Posterior vena cava (tissue), 2 donors: ENCODE results near the gene ZBTB9. TPM values are rescaled to one million over a fixed set of nuclear protein-coding genes. Genes with fewer than 3 reads are reported as not detected.

ENCODE experiments used
- DNase-seq: peaks from one replicate; pipeline ENCODE4 v3.0.0-alpha.2; 2020; ENCODE audit warnings: low spot score
- intact Hi-C, 2 donors: fragments of 100-400 bp; cut with DNase I; formaldehyde crosslinking; loops; one replicate each; pipeline versions ENCODE4 v1.14.1 to v1.14.2; 2022 to 2023
- total RNA-seq, 2 donors: library from RNA; stranded (reverse); fragmentation: NEBNext Ultra II Directional; extraction: Animal tissue kit (Norgen Biotek cat#: 25700); gene quantifications; one replicate each; pipeline ENCODE4 v1.2.1, GENCODE V29; 2021
- donor health status: DM: yes; HTN: yes; CAD: no.
- donor health status: DM: yes; HTN: yes; CAD: no.

The ZBTB9 gene
- total RNA-seq, 2 donors from 2014 or later: 3.9 to 5.0 TPM

DNA sequence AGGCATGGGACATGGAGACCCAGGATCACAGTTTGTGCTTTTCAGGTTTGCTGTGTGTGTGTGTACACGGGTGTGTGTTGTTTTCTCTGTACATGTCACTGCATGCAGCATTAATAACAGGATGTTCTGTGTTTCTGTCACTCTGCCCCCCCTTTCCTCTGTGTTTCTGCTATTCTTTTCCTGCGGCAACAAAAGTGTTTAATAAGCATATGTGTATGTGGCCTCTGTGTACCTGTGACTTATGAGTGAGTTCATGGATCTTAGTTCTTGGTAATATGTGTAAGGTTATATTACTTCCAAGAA, 24.7 kb upstream of the ZBTB9 start:
- intact Hi-C loops: loop anchor here in 1 of 2 donors (1.0 kb wide), 1 partner anchor 27 kb away; no protein-coding TSS in a partner anchor
- DNase-seq: no peak

DNA sequence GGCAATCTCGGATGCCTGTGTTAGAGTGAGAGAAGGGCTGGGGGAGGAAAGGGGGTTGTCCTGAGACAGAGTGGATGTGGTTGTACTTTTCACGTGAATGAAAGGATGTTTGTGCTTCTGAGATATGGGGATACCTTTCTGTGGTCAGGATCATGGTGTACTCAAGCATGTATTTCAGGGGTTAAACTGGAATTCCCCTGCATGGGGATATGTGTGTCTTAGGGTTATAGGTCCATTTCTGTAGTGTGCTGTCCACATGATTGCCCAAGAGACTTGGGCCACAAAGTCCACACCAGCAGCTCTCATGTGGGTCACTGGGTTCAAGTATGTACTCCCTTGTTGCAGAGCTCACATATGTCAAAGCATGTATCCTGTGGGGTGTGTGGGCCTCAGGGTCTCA, 24.0 kb upstream of the ZBTB9 start:
- DNase-seq: no peak
- intact Hi-C loops: no loop called here

DNA sequence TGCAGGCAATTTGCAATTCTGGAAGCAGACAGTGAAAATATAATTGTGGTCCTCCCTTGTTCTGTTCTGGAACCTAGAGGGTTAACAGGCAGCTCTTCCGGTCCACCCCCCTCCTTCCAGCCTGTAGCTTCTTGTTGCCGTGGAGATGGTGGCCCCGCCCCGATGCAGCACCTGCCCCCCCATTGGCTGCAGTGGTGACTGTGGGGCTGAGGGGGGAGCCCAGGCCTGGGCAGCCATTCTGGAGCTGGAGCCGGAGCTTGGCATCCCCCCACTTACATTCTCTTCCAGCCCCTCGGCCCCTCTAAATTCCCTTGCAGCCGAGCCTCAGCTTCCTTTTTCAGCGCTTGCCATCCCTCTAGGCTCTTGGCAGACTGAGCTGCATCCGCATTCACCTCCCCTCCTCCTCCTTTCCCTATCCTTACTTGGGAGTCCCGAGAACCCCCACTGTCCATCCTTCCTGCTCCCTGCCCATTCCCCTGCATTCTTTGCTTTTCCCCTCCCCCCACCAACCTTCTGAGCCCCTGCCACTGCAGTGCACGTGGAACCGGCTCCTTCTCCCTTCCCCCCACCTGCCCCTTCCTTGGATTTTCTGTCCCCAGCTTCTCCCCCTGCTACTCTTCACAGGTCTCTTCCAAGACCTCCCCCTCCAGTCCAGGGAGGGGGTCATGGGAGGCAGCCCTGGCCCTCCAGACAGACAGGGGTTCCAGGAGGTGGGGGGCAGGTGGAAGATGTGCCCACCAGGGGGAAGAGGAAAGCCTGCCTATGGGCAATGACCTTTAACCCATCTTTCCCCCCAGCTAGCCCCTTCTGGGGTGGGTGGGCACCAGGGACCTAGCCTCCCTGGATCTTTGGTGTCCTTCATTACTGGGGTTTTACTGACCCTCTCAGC, 23.1 kb upstream of the ZBTB9 start:
- intact Hi-C loops: no loop called here
- peak; percentile 92 for DNase-seq

DNA sequence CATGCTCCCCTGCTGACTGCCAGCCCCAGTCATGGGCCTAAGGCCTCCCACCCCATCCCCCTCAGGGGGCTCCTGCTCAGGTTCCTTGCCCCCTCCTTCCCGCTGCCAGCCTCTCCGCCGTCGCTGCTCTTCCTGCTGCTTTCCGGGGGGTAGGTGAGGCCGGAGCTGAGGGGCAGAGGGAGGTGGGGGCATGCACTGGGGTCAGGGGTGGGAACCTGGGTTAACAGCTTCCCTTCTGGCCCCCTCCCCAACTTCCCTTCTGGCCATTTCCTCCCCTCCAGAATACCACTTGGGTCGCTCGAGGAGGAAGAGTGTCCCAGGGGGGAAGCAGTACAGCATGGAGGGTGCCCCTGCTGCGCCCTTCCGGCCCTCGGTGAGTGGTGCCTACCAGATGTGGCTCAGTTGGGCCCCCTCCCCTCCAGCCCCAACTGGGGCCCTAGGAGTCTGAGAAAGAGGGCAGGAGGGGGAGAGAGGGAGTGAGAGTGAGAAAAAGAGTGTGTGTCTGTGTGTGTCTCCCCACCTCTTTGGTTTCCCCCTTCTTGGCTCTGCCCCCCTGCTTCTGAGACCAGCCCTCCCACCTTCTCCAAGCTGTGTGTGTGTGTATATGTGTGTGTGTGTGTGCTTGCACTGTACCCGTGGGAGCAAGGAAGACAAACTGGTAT, 22.4 kb upstream of the ZBTB9 start:
- intact Hi-C loops: no loop called here

DNA sequence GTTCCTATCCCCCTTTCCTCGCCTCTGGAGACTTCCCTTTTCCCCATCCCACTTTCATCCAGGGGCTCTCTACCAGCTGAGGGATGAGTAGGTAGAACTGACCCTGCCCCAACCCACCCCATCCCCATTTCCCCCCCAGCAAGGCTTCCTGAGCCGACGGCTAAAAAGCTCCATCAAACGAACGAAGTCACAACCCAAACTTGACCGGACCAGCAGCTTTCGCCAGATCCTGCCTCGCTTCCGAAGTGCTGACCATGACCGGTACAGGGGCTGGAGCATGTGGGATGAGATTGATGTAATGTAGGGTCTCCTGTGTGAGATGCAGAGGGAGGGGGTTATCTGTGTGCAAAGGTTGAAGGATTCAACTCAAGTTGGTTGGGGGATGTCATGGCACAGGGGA, 21.8 kb upstream of the ZBTB9 start:
- intact Hi-C loops: no loop called here
- DNase-seq: no peak

More for the DNA sequence above, 22.4 kb upstream of the ZBTB9 start:
- no peak for DNase-seq

DNA sequence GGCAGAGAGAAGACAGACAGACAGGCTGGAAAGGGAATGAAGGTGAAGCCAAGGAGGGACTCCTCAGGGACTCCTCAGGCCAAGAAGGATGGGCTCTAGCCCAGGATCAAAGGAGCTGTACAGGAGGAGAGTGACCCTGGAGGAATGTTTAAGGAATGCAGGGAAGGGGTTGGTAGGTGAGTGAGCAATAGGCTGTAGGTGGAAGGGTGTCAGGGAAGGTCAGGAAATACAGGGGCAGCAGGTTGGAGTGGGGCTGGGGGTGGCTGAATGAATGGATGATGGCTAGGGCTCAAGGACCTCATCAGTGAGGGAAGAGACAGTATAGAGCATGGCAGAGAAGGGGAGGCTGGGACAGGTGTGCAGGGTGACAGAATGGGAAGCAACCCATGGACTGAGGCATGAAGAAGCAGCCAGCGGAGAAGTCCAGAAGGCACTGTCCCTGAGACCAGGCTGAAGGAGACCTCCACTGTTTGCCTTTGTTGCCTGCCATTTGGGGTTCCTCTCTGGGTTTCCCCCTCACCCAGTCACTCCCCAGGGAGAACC, 21.3 kb upstream of the ZBTB9 start:
- intact Hi-C loops: no loop called here
- no peak for DNase-seq

DNA sequence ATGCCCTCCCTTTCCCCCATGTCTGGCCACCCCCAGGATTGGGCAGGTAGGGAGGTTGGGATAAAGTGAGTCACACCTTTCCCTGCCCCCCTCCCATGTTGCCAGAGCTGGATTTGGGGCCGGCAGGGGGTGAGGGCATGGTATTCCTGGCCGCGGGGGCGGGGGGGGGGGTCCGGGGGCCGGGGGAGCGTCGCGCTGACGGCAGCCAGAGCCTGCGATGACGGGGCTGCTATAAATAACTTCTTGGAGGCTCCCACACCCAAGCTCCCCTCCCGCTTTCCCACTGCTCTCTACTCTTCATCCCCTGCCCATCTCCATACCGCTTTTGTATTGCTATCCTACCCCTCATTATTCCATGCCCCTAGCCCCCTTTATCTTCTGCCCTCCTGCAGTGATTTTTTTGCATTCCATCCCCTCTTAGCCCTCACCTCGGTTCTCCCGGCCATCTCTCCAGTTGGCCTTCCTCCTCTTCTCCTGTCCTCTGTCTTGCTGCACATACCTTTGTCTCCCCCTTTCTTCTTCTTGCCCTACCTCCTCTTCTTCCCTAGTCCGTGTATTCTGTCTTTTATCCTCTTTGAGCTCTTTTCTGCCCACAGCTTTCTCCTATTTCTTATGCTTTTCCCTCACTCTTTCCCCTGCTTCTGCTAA, 20.7 kb upstream of the ZBTB9 start:
- no peak for DNase-seq
- intact Hi-C loops: no loop called here

DNA sequence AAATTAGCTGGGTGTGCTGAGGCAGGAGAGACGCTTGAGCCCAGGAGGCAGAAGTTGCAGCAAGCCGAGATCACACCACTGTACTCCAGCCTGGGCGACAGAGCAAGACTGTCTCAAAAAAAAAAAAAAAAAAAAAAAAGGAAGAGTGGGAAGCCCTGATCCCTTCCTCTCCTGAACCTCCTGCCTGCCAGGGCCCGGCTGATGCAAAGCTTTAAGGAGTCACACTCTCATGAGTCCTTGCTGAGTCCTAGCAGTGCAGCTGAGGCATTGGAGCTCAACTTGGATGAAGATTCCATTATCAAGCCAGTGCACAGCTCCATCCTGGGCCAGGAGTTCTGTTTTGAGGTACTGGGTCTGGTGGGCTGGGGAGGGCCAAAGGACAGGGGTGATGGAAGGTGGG, 19.4 kb upstream of the ZBTB9 start:
- DNase-seq: no peak
- intact Hi-C loops: no loop called here

DNA sequence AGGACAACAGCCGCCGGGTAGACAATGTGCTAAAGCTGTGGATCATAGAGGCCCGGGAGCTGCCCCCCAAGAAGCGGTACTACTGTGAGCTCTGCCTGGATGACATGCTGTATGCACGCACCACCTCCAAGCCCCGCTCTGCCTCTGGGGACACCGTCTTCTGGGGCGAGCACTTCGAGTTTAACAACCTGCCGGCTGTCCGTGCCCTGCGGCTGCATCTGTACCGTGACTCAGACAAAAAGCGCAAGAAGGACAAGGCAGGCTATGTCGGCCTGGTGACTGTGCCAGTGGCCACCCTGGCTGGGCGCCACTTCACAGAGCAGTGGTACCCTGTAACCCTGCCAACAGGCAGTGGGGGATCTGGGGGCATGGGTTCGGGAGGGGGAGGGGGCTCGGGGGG, 16.7 kb upstream of the ZBTB9 start:
- DNase-seq: no peak
- intact Hi-C loops: no loop called here

DNA sequence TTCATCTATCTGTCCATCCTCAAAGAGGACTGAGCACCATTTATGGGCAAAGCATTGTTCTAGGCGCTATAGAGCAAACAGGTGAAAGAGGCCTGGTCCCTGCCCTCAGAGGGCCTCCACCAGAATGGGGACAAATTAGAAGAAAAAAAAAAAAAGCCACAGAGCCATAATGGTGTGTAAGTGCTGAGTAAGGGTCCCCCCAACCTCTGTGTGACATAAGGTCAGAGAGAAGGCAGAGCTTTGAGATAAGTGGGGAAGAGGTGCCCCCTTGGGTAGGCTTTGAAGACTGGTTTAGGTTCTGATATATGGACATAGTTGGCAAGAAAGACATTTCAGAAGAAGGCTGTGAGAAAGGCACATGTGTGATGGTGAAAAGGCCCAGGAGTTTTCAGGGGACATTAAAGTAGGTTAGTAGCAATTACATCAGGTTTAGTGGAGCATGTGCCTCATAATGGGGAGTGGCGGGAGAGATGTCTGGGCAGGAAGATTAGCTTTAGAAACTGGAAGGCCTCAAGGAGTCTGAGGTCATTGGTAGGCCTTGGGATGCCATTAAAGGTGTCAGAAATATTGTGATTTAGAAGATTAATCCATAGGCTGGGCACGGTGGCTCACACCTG, 15.3 kb upstream of the ZBTB9 start:
- intact Hi-C loops: no loop called here
- no peak for DNase-seq

DNA sequence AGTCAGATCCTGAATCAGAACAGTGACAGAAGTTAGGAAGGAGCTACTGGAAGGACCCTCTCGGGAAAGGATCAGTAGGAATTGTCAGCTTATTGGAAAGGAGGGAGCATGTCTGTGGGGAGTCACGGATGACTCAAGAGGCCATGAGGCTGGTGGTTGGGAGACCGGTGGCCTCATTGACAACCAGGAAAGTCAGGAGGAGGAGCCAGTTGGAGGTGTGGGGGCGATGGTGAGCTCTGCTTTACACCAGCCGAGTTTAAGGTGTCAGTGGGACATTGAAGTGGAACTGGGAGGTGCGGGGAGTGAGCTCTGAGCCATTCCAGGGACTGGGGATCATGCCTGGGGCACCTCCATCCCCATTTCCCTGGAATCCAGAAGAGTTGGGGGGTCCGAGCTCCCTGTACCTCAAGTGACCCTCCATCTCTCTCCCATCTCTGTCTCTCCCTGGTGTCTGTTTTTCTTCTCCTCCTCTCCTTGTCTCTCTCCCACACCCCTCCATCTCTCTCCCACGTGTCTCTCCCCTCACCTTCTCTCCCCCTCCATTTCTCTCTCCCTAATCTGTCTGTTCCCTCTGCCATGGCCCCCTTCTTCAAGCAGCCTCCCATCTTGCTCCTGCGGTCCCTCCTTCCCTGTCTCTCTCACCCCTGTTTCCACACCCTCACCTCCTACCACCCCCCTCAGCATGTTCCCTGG, 14.3 kb upstream of the ZBTB9 start:
- intact Hi-C loops: no loop called here
- DNase-seq: no peak

DNA sequence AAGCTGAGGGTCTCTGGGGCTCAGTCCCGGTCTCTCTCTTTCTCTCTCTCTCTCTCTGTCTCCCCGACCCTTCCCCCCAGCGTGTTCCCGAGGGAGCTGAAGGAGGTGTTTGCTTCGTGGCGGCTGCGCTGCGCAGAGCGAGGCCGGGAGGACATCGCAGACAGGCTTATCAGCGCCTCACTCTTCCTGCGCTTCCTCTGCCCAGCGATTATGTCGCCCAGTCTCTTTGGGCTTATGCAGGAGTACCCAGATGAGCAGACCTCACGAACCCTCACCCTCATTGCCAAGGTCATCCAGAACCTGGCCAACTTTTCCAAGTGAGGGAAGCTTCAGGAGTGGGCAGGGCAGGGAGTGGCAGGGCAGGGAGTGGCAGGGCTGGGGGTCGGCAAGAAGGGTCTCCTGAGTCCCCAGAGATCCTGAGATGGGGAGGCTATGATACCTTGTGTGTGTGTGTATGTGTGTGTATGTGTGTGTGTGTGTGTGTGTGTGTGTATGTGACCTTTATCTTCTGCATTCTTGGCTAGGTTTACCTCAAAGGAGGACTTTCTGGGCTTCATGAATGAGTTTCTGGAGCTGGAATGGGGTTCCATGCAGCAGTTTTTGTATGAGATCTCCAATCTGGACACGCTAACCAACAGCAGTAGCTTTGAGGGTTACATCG, 13.6 kb upstream of the ZBTB9 start:
- intact Hi-C loops: no loop called here
- no peak for DNase-seq

DNA sequence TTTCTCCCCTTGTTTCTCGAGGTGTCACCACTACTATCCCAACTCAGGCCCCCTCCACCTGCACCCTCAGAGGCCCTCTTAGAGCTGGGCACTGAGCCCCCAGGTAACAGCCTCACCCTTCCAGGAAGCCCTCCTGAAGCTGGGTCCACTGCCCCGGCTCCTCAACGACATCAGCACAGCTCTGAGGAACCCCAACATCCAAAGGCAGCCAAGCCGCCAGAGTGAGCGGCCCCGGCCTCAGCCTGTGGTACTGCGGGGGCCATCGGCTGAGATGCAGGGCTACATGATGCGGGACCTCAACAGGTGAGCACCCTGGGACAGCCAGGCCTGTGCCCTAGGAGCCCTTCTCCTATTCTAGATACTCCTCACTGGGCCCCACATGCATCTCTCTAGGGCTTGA, 12.9 kb upstream of the ZBTB9 start:
- DNase-seq: no peak
- intact Hi-C loops: no loop called here

DNA sequence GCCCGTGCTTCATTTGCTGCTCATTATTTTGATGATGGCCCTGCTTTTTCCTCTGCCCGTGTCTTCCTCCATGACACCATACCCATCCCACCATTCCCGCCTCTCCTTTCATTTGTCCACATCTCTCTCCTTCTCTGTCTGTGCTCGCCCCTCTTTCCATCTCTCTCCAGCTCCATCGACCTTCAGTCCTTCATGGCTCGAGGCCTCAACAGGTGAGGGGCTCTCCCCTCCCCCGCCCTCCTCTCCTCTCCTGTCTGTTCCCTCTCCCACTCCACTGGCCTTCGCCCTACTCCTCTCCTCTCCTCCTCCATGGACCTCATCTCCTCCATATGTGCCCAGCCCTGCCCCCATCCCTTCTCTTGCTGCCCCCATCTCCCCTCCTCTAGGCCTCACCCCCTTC, 12.1 kb upstream of the ZBTB9 start:
- intact Hi-C loops: no loop called here
- DNase-seq: no peak

DNA sequence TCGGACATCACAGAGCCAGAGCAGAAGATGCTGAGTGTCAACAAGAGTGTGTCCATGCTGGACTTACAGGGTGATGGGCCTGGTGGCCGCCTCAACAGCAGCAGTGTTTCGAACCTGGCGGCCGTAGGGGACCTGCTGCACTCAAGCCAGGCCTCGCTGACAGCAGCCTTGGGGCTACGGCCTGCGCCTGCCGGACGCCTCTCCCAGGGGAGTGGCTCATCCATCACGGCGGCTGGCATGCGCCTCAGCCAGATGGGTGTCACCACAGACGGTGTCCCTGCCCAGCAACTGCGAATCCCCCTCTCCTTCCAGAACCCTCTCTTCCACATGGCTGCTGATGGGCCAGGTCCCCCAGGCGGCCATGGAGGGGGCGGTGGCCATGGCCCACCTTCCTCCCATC, 11.4 kb upstream of the ZBTB9 start:
- intact Hi-C loops: no loop called here
- no peak for DNase-seq

DNA sequence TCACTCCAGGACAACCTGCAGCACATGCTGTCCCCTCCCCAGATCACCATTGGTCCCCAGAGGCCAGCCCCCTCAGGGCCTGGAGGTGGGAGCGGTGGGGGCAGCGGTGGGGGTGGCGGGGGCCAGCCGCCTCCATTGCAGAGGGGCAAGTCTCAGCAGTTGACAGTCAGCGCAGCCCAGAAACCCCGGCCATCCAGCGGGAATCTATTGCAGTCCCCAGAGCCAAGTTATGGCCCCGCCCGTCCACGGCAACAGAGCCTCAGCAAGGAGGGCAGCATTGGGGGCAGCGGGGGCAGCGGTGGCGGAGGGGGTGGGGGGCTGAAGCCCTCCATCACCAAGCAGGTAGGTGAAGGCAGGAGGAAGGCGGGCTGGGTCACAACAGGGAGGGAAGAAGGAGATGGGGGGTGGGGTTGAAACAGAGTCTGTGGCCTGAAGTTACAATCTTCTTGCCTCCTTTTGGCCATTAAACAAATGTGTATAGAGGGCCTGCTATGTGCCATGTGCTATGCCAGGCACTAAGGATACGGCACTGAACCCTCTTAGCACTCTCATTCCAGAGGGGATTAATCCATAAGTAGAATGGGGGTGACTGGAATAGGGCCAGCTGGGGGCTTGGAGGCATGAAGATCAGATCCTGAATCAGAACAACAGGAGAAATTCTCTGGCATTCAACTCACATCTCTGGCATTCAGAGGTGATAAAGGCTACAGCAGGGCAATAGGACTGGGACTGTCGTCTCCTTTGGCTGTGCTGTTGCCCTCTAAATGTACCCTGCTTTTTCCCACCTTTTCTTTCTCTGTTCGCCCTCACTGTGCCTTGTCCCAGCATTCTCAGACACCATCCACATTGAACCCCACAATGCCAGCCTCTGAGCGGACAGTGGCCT, 10.5 kb upstream of the ZBTB9 start:
- DNase-seq: no peak
- intact Hi-C loops: no loop called here

DNA sequence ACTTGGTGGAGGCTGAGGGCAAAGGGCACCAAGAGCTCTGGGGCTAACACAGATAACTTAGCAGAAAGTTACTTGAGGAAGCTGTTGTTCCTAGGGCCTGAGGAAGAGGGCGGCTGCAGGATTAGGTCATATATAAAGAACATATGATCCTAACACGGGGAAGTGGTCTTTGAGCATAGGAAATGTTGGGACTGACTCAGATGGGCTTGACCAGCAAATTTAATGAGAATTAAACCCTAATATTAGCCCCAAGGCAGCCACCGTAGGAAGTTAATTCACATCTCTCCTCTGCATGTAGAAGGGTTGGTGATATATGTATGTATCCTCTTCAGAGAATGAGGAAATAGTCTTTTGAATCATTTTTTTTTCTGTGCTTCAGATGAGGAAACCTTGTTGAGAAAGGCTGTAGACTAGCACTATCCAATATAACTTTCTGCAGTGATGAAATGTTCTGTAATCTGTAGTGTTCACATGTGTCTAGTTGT, 9.2 kb upstream of the ZBTB9 start:
- no peak for DNase-seq
- intact Hi-C loops: no loop called here

DNA sequence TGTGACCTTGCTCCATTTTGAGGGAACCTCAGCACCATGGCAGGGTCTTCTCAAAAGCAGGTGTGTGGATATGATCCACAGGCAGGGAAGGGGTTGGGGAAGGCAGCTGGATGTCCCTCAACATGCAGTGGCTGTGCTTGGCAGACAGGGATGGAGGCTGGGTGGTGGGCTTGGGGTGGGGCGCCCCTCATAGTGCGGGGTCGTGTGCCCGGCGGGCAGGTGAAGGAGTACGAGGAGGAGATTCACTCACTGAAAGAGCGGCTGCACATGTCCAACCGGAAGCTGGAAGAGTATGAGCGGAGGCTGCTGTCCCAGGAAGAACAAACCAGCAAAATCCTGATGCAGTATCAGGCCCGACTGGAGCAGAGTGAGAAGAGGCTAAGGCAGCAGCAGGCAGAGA, 8.0 kb upstream of the ZBTB9 start:
- no peak for DNase-seq
- intact Hi-C loops: no loop called here
